Endothelial cell of umbilical vein (primary cell): ENCODE results near the gene XPA. TPM values are rescaled to one million over a fixed set of nuclear protein-coding genes. Genes with fewer than 3 reads are reported as not detected.

Source experiments
- BruUV-seq: library from RNA; stranded (reverse); fragments of 400-500 nt; replicated peaks from 2 replicates; lab custom pipeline; 2021; lab: Mats Ljungman, UMichigan
- CTCF ChIA-PET: fragments of 300-600, 350-600 bp; sonication (Branson Sonifier 250); formaldehyde crosslinking; loops from one replicate; lab custom pipeline; 2021; ENCODE audit warnings: antibody characterized with exemption, inconsistent platforms; lab: Charles Lee
- POLR2A ChIA-PET: fragments of 300-600, 350-600 bp; sonication (Branson Sonifier 250); formaldehyde crosslinking; loops from one replicate; lab custom pipeline; 2021; ENCODE audit warnings: antibody characterized with exemption, inconsistent platforms; lab: Charles Lee
- DNase-seq: peaks from one replicate; pipeline ENCODE4 v3.0.0-alpha.2; 2011; ENCODE audit warnings: low read depth, low spot score
- FAIRE-seq: peaks from 2 replicates; lab custom pipeline; 2011; peaks lifted over from hg19 to GRCh38; lab: Jason Lieb, UNC
- H2AFZ ChIP-seq: 2 replicates; pipeline ENCODE4 v1.6.0; 2012; ENCODE audit warnings: low read depth, low read length, control low read depth, inconsistent platforms
- H3K27ac ChIP-seq: 2 replicates; pipeline ENCODE4 v1.5.1; 2011; ENCODE audit warnings: low read depth, mild to moderate bottlenecking, control low read depth, low read length, moderate library complexity; ENCODE audit not compliant: insufficient read depth
- H3K27me3 ChIP-seq, 2 experiments: 2 replicates each; pipeline versions ENCODE4 v1.6.0 to v1.6.1; 2011; ENCODE audit warnings: low read length in 2 of 2, mixed read lengths in 1 of 2; ENCODE audit not compliant: control insufficient read depth in 2 of 2, insufficient read depth in 2 of 2
- H3K36me3 ChIP-seq, 2 experiments: 2 replicates in 1 of 2; 3 replicates in 1 of 2; pipeline ENCODE4 v1.5.1; 2011; ENCODE audit warnings: low read length in 2 of 2, mild to moderate bottlenecking in 1 of 2, moderate library complexity in 1 of 2; ENCODE audit not compliant: control insufficient read depth in 2 of 2, insufficient read depth in 2 of 2; ENCODE audit errors: extremely low read depth in 1 of 2
- H3K4me1 ChIP-seq: 3 replicates; pipeline ENCODE4 v1.5.1; 2011; ENCODE audit warnings: mild to moderate bottlenecking, low read length; ENCODE audit not compliant: control insufficient read depth, insufficient read depth; ENCODE audit errors: extremely low read depth
- H3K4me2 ChIP-seq: 2 replicates; pipeline ENCODE4 v1.6.1; 2011; ENCODE audit warnings: low read length, control low read depth, mixed read lengths; ENCODE audit not compliant: insufficient read depth
- H3K4me3 ChIP-seq, 3 experiments: fragments of 200-600 bp in 1 of 3; sonication (generic), shearing (Covaris generic) in 1 of 3; replicated peaks in 1 of 3; 2 replicates each; pipeline ENCODE4 v1.5.1; 2011 to 2016; ENCODE audit warnings: control low read depth in 3 of 3, low read length in 3 of 3, mild to moderate bottlenecking in 2 of 3, inconsistent platforms in 1 of 3, low read depth in 1 of 3, moderate library complexity in 1 of 3; ENCODE audit not compliant: insufficient read depth in 1 of 3
- H3K79me2 ChIP-seq: 2 replicates; pipeline ENCODE4 v1.6.0; 2012; ENCODE audit warnings: low read length, inconsistent platforms; ENCODE audit not compliant: control insufficient read depth, insufficient read depth
- H3K9ac ChIP-seq: replicated peaks from 2 replicates; pipeline ENCODE3; 2011; ENCODE audit warnings: low read length, control low read depth; ENCODE audit not compliant: insufficient read depth; ENCODE audit errors: extremely low read depth
- H3K9me1 ChIP-seq: replicated peaks from 3 replicates; pipeline ENCODE4 v1.6.0; 2011; ENCODE audit warnings: mild to moderate bottlenecking, low read length; ENCODE audit not compliant: control insufficient read depth, insufficient read depth; ENCODE audit errors: extremely low read depth
- H3K9me3 ChIP-seq: replicated peaks from 2 replicates; pipeline ENCODE4 v1.5.1; 2012; ENCODE audit warnings: low read length, inconsistent platforms; ENCODE audit not compliant: control insufficient read depth, insufficient read depth
- H4K20me1 ChIP-seq: replicated peaks from 2 replicates; pipeline ENCODE3; 2011; ENCODE audit warnings: mild to moderate bottlenecking, low read length; ENCODE audit not compliant: control insufficient read depth, insufficient read depth; ENCODE audit errors: extremely low read depth
- CTCF ChIP-seq, 2 donors: IDR thresholded peaks; 1 replicate in 1 of 2; 2 replicates in 1 of 2; pipeline ENCODE4 v1.5.1; 2011; ENCODE audit warnings: low read length in 2 of 2, mild to moderate bottlenecking in 2 of 2, moderate library complexity in 2 of 2, control low read depth in 1 of 2, inconsistent platforms in 1 of 2, low read depth in 1 of 2; ENCODE audit not compliant: insufficient read depth in 1 of 2; ENCODE audit errors: extremely low read depth in 1 of 2
- EZH2 ChIP-seq: IDR thresholded peaks from 2 replicates; pipeline ENCODE4 v1.6.1; 2012; ENCODE audit warnings: borderline replicate concordance, low read depth, mild to moderate bottlenecking, moderate library complexity, low read length, inconsistent platforms; ENCODE audit not compliant: severe bottlenecking
- FOS ChIP-seq: IDR thresholded peaks from 2 replicates; pipeline ENCODE4 v1.6.1; 2011; ENCODE audit warnings: mild to moderate bottlenecking, low read length, moderate library complexity, borderline replicate concordance; ENCODE audit not compliant: insufficient read depth
- GATA2 ChIP-seq: IDR thresholded peaks from 2 replicates; pipeline ENCODE4 v1.7.0; 2011; ENCODE audit warnings: low read depth, mild to moderate bottlenecking, moderate library complexity, mixed read lengths, low read length; ENCODE audit not compliant: insufficient read length, insufficient read depth
- JUN ChIP-seq: IDR thresholded peaks from 2 replicates; pipeline ENCODE4 v1.6.1; 2011; ENCODE audit warnings: borderline replicate concordance, low read depth; ENCODE audit not compliant: insufficient read length, insufficient read depth
- MAX ChIP-seq: IDR thresholded peaks from 2 replicates; pipeline ENCODE4 v1.6.1; 2011; ENCODE audit not compliant: insufficient read depth, insufficient read length
- MYC ChIP-seq: IDR thresholded peaks from one replicate; pipeline ENCODE4 v1.6.1; 2011; ENCODE audit warnings: mild to moderate bottlenecking, low read depth, low read length
- POLR2A ChIP-seq: IDR thresholded peaks from 2 replicates; pipeline ENCODE4 v1.6.1; 2012; ENCODE audit warnings: low read depth, mild to moderate bottlenecking, control low read depth, low read length
- POLR2AphosphoS5 ChIP-seq: IDR thresholded peaks from 2 replicates; pipeline ENCODE4 v1.6.1; 2012; ENCODE audit warnings: low read depth, mild to moderate bottlenecking, control low read depth, low read length, moderate library complexity; ENCODE audit not compliant: insufficient read depth
- dilution Hi-C: fragments of 300-500 bp; cut with MboI; formaldehyde crosslinking; loops from one replicate; pipeline ENCODE4 v1.15.0; 2019; ENCODE audit warnings: low sequenced_read_pairs; ENCODE audit not compliant: extremely low pct_ligation_motif_present
- intact Hi-C: fragments of 100-400 bp; cut with micrococcal nuclease; formaldehyde crosslinking; loops from one replicate; pipeline ENCODE4 v1.10.0; 2022
- polyA plus RNA-seq, 4 experiments: library from polyadenylated mRNA; depleted of rRNA in 3 of 4; stranded (reverse) in 3 of 4; unstranded in 1 of 4; fragments of >200 nt; gene quantifications; 2 replicates each; pipeline versions ENCODE4 v1.2.1 to v1.2.3, GENCODE V29; 2011 to 2012; ENCODE audit warnings: missing spikeins in 1 of 4
- total RNA-seq: library from RNA; stranded (reverse); gene quantifications from 2 replicates; pipeline ENCODE4 v1.2.3, GENCODE V29; 2021

Gene XPA
- total and polyA plus RNA-seq, 2 donors (not counting 3 experiments of a cell fraction or from before 2014, with no cell fraction given), result 3.6 to 21.1 TPM

- dilution Hi-C loops (no loop called here), intact Hi-C loops (no loop called here)
- FAIRE-seq (no peak), DNase-seq (no peak)
- Histone ChIP-seq H3K27ac (no peak overlapping the region), H3K9me1 (no peaks in the 10 kb centered on the region), H3K4me2 (no peak overlapping the region), H3K4me1 (peaks cover 4% of the 10 kb centered on the region), H3K79me2 (no peaks in the 10 kb centered on the region), H3K9me3 (no peaks in the 10 kb centered on the region), H3K9ac (no peak overlapping the region), H2AFZ (no peak overlapping the region), H4K20me1 (no peaks in the 10 kb centered on the region), H3K36me3 (no peaks in the 10 kb centered on the region), H3K4me3 (no peak overlapping the region), H3K27me3 (peaks cover 14 to 26% of the 10 kb centered on the region in 2 experiments)
- ChIA-PET POLR2A (no interaction called here), CTCF (interaction anchor here (1.4 kb wide), 1 partner anchor 153 kb away, joined by 4 read pairs; no protein-coding TSS in a partner anchor)
- BruUV-seq, result no TSS peak
- TF ChIP-seq MAX, result no peak
- TF ChIP-seq POLR2A, result no peak
Observed at GRCh38 chr9:97737429-97737828, 40.3 kb upstream of the XPA start.

GRCh38 chr9:97735070-97735600, 38.0 kb upstream of the XPA start:
- H3K9me3 ChIP-seq, result no peaks in the 10 kb centered on the region
- H3K79me2 ChIP-seq, result no peaks in the 10 kb centered on the region
- BruUV-seq, result no TSS peak
- H3K4me3 ChIP-seq, result no peak overlapping the region
- peaks cover 5 to 9% of the 10 kb centered on the region in 2 experiments for H3K27me3 ChIP-seq
- DNase-seq, result no peak
- intact Hi-C loops (no loop called here), dilution Hi-C loops (no loop called here)
- no peak overlapping the region for H3K9ac ChIP-seq
- no peak overlapping the region for H3K27ac ChIP-seq
- POLR2A ChIA-PET, result no interaction called here
- H3K9me1 ChIP-seq, result no peaks in the 10 kb centered on the region
- CTCF ChIA-PET, result interaction anchor here (1.3 kb wide), 1 partner anchor 17 kb away, joined by 5 read pairs; no protein-coding TSS in a partner anchor
- H3K4me2 ChIP-seq, result no peak overlapping the region
- H3K4me1 ChIP-seq, result no peaks in the 10 kb centered on the region
- no peak for TF ChIP-seq JUN
- no peak for TF ChIP-seq CTCF (IDR thresholded peaks at IDR 0.05; ENCODE audit: extremely low read depth in 1 of 2, insufficient read depth in 1 of 2, low read depth in 1 of 2, low read length in 2 of 2)
- TF ChIP-seq EZH2, result no peak
- no peak for TF ChIP-seq MYC
- no peak for TF ChIP-seq FOS
- TF ChIP-seq MAX, result no peak
- no peak for TF ChIP-seq POLR2AphosphoS5
- no peak for TF ChIP-seq POLR2A
- no peak for TF ChIP-seq GATA2
- no peak overlapping the region for H2AFZ ChIP-seq
- no peaks in the 10 kb centered on the region for H4K20me1 ChIP-seq
- no peak for FAIRE-seq
- no peaks in the 10 kb centered on the region for H3K36me3 ChIP-seq
